ENCODE data around the gene LZTS2. TPM values are rescaled to one million over a fixed set of nuclear protein-coding genes. Genes with fewer than 3 reads are reported as not detected.

Gene LZTS2
- total RNA-seq, 1 experiment from 2014 or later: 93.0 TPM

DNA sequence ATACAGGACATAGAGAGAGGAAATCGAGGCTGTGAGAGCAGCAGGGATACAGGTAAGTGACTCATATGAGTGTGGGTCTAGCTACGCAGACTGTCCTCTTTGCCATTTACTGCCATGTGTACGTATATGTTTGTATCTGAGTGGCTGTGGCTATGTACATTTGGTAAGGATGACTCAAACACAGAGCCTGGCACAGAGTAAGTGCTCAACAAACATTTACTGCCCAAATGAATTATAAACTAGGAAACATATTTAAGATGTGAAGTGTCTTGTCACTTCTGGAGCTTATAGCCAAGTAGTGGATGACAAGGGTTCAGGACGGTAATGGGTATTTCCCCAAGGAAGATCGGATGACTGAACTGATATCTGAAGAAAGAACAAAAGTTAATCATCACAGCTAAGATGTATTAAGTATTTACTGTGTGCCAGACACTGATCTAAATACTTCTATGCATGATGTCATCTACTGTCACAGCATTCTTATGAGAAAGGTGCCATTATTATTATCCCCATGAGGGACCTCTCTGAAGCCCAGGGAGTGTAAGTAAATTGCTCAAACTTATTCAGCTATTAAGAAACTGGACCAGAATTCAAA is 18.3 kb upstream of the LZTS2 start:
- TF ChIP-seq, protein P1, sequence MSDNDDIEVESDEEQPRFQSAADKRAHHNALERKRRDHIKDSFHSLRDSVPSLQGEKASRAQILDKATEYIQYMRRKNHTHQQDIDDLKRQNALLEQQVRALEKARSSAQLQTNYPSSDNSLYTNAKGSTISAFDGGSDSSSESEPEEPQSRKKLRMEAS (IDR thresholded peaks at IDR 0.05): no peak
- H3K79me2 ChIP-seq (ENCODE audit: insufficient read depth, low read length): peaks cover 9% of the 10 kb centered on the region
- H2AFZ ChIP-seq (ENCODE audit: low read depth, low read length, poor library complexity, severe bottlenecking): no peak overlapping the region
- H3K27me3 ChIP-seq (ENCODE audit: insufficient read depth, low read length): no peaks in the 10 kb centered on the region
- ChIA-PET POLR2A (no interaction called here), RAD21 (ENCODE audit: low non-redundant PET in 1 of 2, low total read pairs in 2 of 2, uncharacterized antibody in 2 of 2, unreplicated experiment in 2 of 2) (no interaction called here), CTCF (interaction anchor here (1.2 kb wide), 1 partner anchor 18 kb away, joined by 3 read pairs; the partner anchor contains the start of gene LZTS2)
- H3K4me3 ChIP-seq (replicated peaks in 1 of 2; ENCODE audit: low read depth in 1 of 2, low read length in 2 of 2): no peak overlapping the region
- no peaks in the 10 kb centered on the region for H4K20me1 ChIP-seq (ENCODE audit: insufficient read depth)
- peaks cover 5 to 15% of the 10 kb centered on the region in 2 experiments; a peak in 3 of 4 replicates for H3K4me1 ChIP-seq (ENCODE audit: control insufficient read depth in 1 of 2, insufficient read depth in 2 of 2, low read length in 2 of 2)
- no peaks in the 10 kb centered on the region for H3K9me3 ChIP-seq (ENCODE audit: control insufficient read depth in 1 of 2, insufficient read depth in 1 of 2, low read depth in 1 of 2, low read length in 2 of 2)
- H3K4me2 ChIP-seq (ENCODE audit: low read length): no peak overlapping the region
- no TSS peak for BruUV-seq (replicated peaks)
- intact Hi-C loops (cut with micrococcal nuclease): no loop called here
- peaks cover 4 to 14% of the 10 kb centered on the region in 2 experiments; a peak in 3 of 4 replicates for H3K36me3 ChIP-seq (ENCODE audit: control insufficient read depth in 1 of 2, insufficient read depth in 2 of 2, low read length in 2 of 2)
- H3K9ac ChIP-seq (ENCODE audit: low read length): no peak overlapping the region
- DNase-seq (ENCODE audit: low read depth, low spot score) (no peak), ATAC-seq (no peak)
- no peaks in the 10 kb centered on the region for H3K9me2 ChIP-seq (ENCODE audit: insufficient read depth)
- H3K27ac ChIP-seq (ENCODE audit: low read depth, low read length): no peak overlapping the region

DNA sequence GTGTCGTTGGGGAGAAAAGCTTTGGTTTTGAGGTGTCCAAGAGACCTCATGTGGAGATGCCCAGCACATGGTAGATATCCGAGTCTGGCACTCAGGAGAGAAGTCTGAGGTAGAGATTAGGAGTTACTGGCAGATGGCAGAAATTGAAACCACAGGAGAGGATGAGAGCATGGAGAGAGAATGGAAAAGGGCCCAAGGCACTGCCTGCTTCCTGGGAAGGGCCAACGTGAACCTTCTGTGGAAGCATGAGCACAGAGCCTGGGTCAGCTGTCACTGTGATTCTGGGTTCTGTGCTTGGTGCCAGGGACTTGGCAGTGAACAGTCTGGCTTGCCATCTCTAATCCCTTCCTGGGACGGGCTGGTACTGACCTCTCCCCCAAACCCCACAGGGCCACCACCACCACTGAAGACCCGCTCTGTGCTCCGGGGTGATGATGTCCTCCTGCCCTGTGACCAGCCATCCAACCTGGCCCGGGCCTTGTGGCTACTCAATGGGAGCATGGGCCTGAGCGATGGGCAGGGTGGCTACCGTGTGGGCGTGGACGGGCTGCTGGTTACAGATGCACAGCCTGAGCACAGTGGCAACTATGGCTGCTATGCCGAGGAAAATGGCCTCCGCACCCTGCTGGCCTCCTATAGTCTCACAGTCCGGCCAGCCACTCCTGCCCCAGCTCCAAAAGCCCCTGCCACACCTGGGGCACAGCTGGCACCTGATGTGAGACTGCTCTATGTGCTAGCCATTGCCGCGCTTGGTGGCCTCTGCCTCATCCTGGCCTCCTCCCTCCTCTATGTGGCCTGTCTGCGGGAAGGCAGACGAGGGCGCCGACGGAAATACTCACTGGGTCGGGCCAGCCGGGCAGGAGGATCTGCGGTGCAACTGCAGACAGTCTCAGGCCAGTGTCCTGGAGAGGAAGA is 16.4 kb upstream of the LZTS2 start:
- H3K36me3 ChIP-seq (ENCODE audit: control insufficient read depth in 1 of 2, insufficient read depth in 2 of 2, low read length in 2 of 2): peaks cover 4 to 12% of the 10 kb centered on the region in 2 experiments; a peak in 3 of 4 replicates
- intact Hi-C loops (cut with micrococcal nuclease): no loop called here
- peaks cover 28% of the 10 kb centered on the region for H3K79me2 ChIP-seq (ENCODE audit: insufficient read depth, low read length)
- BruUV-seq (replicated peaks): no TSS peak
- H3K4me2 ChIP-seq (ENCODE audit: low read length): no peak overlapping the region
- H2AFZ ChIP-seq (ENCODE audit: low read depth, low read length, poor library complexity, severe bottlenecking): no peak overlapping the region
- H3K27ac ChIP-seq (ENCODE audit: low read depth, low read length): no peak overlapping the region
- CTCF ChIA-PET: no interaction called here
- TF ChIP-seq EGR1 (IDR thresholded peaks at IDR 0.05; ENCODE audit: low read depth) (no peak), SP1 (IDR thresholded peaks at IDR 0.05; ENCODE audit: low read depth) (no peak), CEBPB (IDR thresholded peaks at IDR 0.05; ENCODE audit: low read depth) (no peak), FOSL1 (IDR thresholded peaks at IDR 0.05; ENCODE audit: low read depth) (no peak), RAD21 (IDR thresholded peaks at IDR 0.05; ENCODE audit: low read depth) (no peak), EZH2 (IDR thresholded peaks at IDR 0.05) (no peak), POLR2A (IDR thresholded peaks at IDR 0.05; ENCODE audit: borderline replicate concordance, extremely low read depth, insufficient read depth, insufficient read length) (no peak), ELF1 (IDR thresholded peaks at IDR 0.05; ENCODE audit: borderline replicate concordance, low read depth) (no peak)
- TF ChIP-seq, protein P1 (IDR thresholded peaks at IDR 0.05): no peak
- no peaks in the 10 kb centered on the region for H4K20me1 ChIP-seq (ENCODE audit: insufficient read depth)
- POLR2A ChIA-PET: no interaction called here
- ATAC-seq (no peak), DNase-seq (ENCODE audit: low read depth, low spot score) (no peak)
- H3K27me3 ChIP-seq (ENCODE audit: insufficient read depth, low read length): no peaks in the 10 kb centered on the region
- no peak overlapping the region for H3K4me3 ChIP-seq (replicated peaks in 1 of 2; ENCODE audit: low read depth in 1 of 2, low read length in 2 of 2)
- RAD21 ChIA-PET (ENCODE audit: low non-redundant PET in 1 of 2, low total read pairs in 2 of 2, uncharacterized antibody in 2 of 2, unreplicated experiment in 2 of 2): interaction anchor here in 1 of 2 experiments (0.5 kb wide), 1 partner anchor 14 kb away, joined by 3 read pairs; the partner anchor contains the start of gene SEMA4G
- H3K9me2 ChIP-seq (ENCODE audit: insufficient read depth): no peaks in the 10 kb centered on the region
- H3K4me1 ChIP-seq (ENCODE audit: control insufficient read depth in 1 of 2, insufficient read depth in 2 of 2, low read length in 2 of 2): peaks cover 4 to 15% of the 10 kb centered on the region in 2 experiments; a peak in 3 of 4 replicates
- no peak overlapping the region for H3K9ac ChIP-seq (ENCODE audit: low read length)
- no peaks in the 10 kb centered on the region for H3K9me3 ChIP-seq (ENCODE audit: control insufficient read depth in 1 of 2, insufficient read depth in 1 of 2, low read depth in 1 of 2, low read length in 2 of 2)
